CD4-positive, alpha-beta T cell (primary cell): ENCODE results near the gene HOXB7. TPM values are rescaled to one million over a fixed set of nuclear protein-coding genes. Genes with fewer than 3 reads are reported as not detected.

ENCODE experiments used
- ATAC-seq: fragments of 200-7000 bp; cut with Tn5 transposase; one replicate; pipeline ENCODE4 v1.10.0; 2022; ENCODE audit warnings: mild to moderate bottlenecking; ENCODE audit not compliant: poor library complexity
- CTCF ChIA-PET: fragments of 350-600 bp; sonication (Branson Sonifier 250); formaldehyde crosslinking; loops from one replicate; lab custom pipeline; 2021; ENCODE audit warnings: antibody characterized with exemption, inconsistent platforms; lab: Charles Lee
- POLR2A ChIA-PET: fragments of 350-600 bp; sonication (Branson Sonifier 250); formaldehyde crosslinking; loops from one replicate; lab custom pipeline; 2021; ENCODE audit warnings: antibody characterized with exemption, inconsistent platforms; lab: Charles Lee
- DNase-seq, 14 experiments: peaks; one replicate each; pipeline ENCODE4 v3.0.0-alpha.2; 2013 to 2020; ENCODE audit warnings: mixed read lengths in 2 of 14
- H3K27ac ChIP-seq, 2 donors: one replicate each; pipeline versions ENCODE4 v1.5.1 to v1.7.0; 2013; ENCODE audit warnings: low read length in 2 of 2, low read depth in 1 of 2, mild to moderate bottlenecking in 1 of 2
- H3K27me3 ChIP-seq, 2 experiments: 1 replicate in 1 of 2; 2 replicates in 1 of 2; pipeline versions ENCODE4 v1.6.1 to v1.7.0; 2013; ENCODE audit warnings: low read length in 2 of 2, control low read depth in 1 of 2, mild to moderate bottlenecking in 1 of 2, moderate library complexity in 1 of 2; ENCODE audit not compliant: insufficient read depth in 2 of 2, control insufficient read depth in 1 of 2
- H3K36me3 ChIP-seq: one replicate; pipeline ENCODE4 v1.6.1; 2013; ENCODE audit warnings: low read length, control low read depth; ENCODE audit not compliant: insufficient read depth
- H3K4me1 ChIP-seq: one replicate; pipeline ENCODE4 v1.6.1; 2013; ENCODE audit warnings: low read length, control low read depth; ENCODE audit not compliant: insufficient read depth
- H3K4me3 ChIP-seq: one replicate; pipeline ENCODE4 v1.5.1; 2013; ENCODE audit warnings: mild to moderate bottlenecking, low read length, moderate library complexity
- H3K9me3 ChIP-seq, 2 experiments: 1 replicate in 1 of 2; 2 replicates in 1 of 2; pipeline versions ENCODE4 v1.6.1 to v1.7.0; 2013; ENCODE audit warnings: low read length in 2 of 2, mild to moderate bottlenecking in 2 of 2, control low read depth in 1 of 2, moderate library complexity in 1 of 2; ENCODE audit not compliant: control insufficient read depth in 1 of 2, insufficient read depth in 1 of 2
- H3K27ac Mint-ChIP-seq: one replicate; pipeline ENCODE4 v1.8.0; 2020; ENCODE audit warnings: mixed read lengths
- H3K27me3 Mint-ChIP-seq: one replicate; pipeline ENCODE4 v1.8.0; 2021; ENCODE audit warnings: mixed read lengths
- H3K36me3 Mint-ChIP-seq: one replicate; pipeline ENCODE4 v1.8.0; 2021; ENCODE audit warnings: low read depth, mixed read lengths
- H3K4me1 Mint-ChIP-seq: one replicate; pipeline ENCODE4 v1.8.0; 2021; ENCODE audit warnings: low read depth, mixed read lengths
- H3K4me3 Mint-ChIP-seq: one replicate; pipeline ENCODE4 v1.8.0; 2020; ENCODE audit warnings: mild to moderate bottlenecking, mixed read lengths
- H3K9me3 Mint-ChIP-seq: one replicate; pipeline ENCODE4 v1.8.0; 2020; ENCODE audit warnings: mixed read lengths
- intact Hi-C, 2 experiments: fragments of 100-400 bp; cut with DNase I in 1 of 2; cut with micrococcal nuclease in 1 of 2; formaldehyde crosslinking; loops; one replicate each; pipeline versions ENCODE4 v1.15.1 to v1.9.0; 2023 to 2025; cut with DNase I, micrococcal nuclease
- total RNA-seq, 174 experiments: library from RNA in 2 of 174; stranded (reverse) in 2 of 174; gene quantifications; one replicate each; pipeline ENCODE4 v1.2.3 and lab custom pipeline; 2021 to 2026
- TF ChIP-seq, protein P1 (sequence below): fragments of 200-600 bp; IDR thresholded peaks from one replicate; pipeline ENCODE4 v1.8.0; 2022; ENCODE audit warnings: antibody characterized with exemption, mild to moderate bottlenecking

Gene HOXB7
- total RNA-seq, 2 experiments from 2014 or later, result not detected

DNA sequence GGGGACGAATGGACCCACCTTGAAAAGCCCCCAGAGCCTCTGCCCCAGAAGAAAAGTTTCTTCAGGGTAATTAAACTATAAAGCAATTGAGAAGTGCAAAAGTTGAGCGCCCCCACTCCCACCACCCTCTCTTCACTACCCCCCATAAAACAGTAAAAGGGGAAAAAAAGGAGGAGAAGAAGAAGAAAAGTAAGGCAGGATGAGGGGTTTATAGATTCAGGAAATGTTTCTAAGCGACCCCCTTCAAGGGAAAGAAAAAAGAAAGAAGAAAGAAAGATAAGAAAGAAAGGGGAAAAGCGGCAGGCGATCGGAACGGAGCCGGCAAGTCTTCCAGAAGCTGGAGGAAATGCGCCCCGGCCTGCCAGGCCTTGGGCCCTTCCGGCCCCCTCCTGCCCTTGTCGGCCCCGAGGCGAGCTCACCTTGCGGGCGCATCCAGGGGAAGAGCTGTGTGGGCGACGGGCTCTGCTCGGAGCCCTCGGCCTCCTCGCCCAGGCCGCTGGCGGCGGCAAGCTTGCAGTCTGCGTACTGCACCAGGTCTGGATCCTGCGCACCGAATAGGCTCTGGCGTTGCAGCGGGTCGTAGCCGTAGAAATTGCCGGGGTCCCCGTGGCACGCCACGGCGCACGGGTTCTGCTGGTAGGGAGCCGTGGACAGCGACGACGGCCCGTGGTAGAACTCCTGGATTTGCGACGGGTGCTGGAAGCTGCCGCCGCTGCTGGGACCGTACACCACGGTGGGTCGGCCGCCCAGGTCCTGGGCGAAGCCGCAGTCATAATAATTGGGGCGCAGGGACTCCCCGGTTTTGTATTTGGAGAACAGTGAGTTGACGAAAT is 3.3 kb upstream of the HOXB7 start:
- DNase-seq (peak in 4 of 14 experiments; percentile 29 to 68 (median 54)), ATAC-seq (peak; percentile 27)
- intact Hi-C loops, result loop anchor here in 1 of 2 experiments (5.0 to 10.0 kb wide), 2 partner anchors 277 to 769 kb away; partner anchors contain the start of gene SCRN2
- CTCF ChIA-PET, result interaction anchor here (1.2 to 2.7 kb wide), 4 partner anchors 10 to 21 kb away, joined by 3 to 19 read pairs (median 4); partner anchors contain the start of gene HOXB5
- Mint-ChIP-seq H3K27me3 (peaks cover 94% of the 10 kb centered on the region), H3K9me3 (no peaks in the 10 kb centered on the region), H3K4me3 (peak overlapping the region; percentile 82), H3K4me1 (peaks cover 71% of the 10 kb centered on the region), H3K36me3 (no peaks in the 10 kb centered on the region), H3K27ac (peak overlapping the region; percentile 36)
- H3K4me3 ChIP-seq, result peak overlapping the region; percentile 10
- H3K27ac ChIP-seq, result no peak overlapping the region
- H3K4me1 ChIP-seq, result peaks cover 74% of the 10 kb centered on the region
- H3K9me3 ChIP-seq, result peaks cover 0 to 21% of the 10 kb centered on the region in 2 experiments
- no peaks in the 10 kb centered on the region for H3K36me3 ChIP-seq
- peaks cover 88 to 95% of the 10 kb centered on the region in 2 experiments for H3K27me3 ChIP-seq
- TF ChIP-seq, protein P1, sequence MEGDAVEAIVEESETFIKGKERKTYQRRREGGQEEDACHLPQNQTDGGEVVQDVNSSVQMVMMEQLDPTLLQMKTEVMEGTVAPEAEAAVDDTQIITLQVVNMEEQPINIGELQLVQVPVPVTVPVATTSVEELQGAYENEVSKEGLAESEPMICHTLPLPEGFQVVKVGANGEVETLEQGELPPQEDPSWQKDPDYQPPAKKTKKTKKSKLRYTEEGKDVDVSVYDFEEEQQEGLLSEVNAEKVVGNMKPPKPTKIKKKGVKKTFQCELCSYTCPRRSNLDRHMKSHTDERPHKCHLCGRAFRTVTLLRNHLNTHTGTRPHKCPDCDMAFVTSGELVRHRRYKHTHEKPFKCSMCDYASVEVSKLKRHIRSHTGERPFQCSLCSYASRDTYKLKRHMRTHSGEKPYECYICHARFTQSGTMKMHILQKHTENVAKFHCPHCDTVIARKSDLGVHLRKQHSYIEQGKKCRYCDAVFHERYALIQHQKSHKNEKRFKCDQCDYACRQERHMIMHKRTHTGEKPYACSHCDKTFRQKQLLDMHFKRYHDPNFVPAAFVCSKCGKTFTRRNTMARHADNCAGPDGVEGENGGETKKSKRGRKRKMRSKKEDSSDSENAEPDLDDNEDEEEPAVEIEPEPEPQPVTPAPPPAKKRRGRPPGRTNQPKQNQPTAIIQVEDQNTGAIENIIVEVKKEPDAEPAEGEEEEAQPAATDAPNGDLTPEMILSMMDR, result no peak
- POLR2A ChIA-PET, result interaction anchor here (0.8 to 2.3 kb wide), 5 partner anchors 11 to 567 kb away, joined by 3 to 10 read pairs (median 3); partner anchors contain the start of gene HOXB9

DNA sequence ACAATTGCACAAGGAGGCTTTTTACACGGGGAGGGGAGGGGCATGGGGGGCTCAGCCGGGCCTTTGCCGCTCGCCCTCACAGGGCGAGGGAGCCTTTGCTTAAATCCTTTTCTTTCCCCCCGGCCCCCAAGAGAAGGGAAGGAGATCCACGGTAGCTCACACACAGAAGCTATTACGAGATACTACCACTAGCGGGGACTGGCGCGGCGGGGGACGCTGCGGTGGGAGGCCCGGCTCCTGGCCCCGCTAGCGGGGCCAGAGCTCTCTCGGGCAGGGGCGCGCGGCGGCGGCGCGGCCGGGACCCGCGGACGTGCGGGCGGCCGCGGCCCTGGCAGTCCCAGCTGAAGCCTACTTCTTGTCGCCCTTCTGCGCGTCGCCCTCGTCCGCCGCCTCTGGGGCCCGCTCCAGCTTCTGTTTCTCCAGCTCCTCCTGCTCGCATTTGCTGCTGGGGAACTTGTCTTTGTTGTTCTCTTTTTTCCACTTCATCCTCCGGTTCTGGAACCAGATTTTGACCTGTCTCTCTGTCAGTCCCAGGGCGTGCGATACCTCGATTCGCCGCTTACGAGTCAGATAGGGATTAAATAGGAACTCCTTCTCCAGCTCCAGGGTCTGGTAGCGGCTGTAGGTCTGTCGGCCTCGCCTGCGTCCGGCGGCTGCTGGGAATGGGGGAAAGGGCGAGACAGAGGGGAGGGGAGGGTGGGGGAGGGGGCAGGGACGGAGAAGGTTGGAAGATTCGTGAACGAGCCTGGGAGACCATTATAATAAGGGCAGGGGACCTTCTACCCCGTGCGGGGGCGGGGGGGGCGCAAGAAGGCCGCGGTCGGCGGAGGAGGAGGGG is 2.3 kb upstream of the HOXB7 start:
- H3K9me3 Mint-ChIP-seq, result no peaks in the 10 kb centered on the region
- CTCF ChIA-PET, result interaction anchor here (0.6 to 2.7 kb wide), 12 partner anchors 9 to 601 kb away, joined by 3 to 19 read pairs (median 3); partner anchors contain the start of genes HOXB5 and HOXB9
- Histone ChIP-seq H3K4me1 (peaks cover 64% of the 10 kb centered on the region), H3K36me3 (no peaks in the 10 kb centered on the region), H3K27me3 (peaks cover 88 to 92% of the 10 kb centered on the region in 2 experiments), H3K4me3 (peak overlapping the region; percentile 71), H3K27ac (no peak overlapping the region), H3K9me3 (peaks cover 0 to 19% of the 10 kb centered on the region in 2 experiments)
- H3K36me3 Mint-ChIP-seq, result no peaks in the 10 kb centered on the region
- peaks cover 63% of the 10 kb centered on the region for H3K4me1 Mint-ChIP-seq
- POLR2A ChIA-PET, result interaction anchor here (0.8 to 1.2 kb wide), 3 partner anchors 172 to 505 kb away, joined by 3 to 4 read pairs (median 3); partner anchors contain the start of gene SNX11
- DNase-seq (peak in 6 of 14 experiments; percentile 34 to 76 (median 58)), ATAC-seq (peak; percentile 77)
- H3K27ac Mint-ChIP-seq, result peak overlapping the region; percentile 12
- TF ChIP-seq, protein P1, result no peak
- peak overlapping the region; percentile 87 for H3K4me3 Mint-ChIP-seq
- peaks cover 93% of the 10 kb centered on the region for H3K27me3 Mint-ChIP-seq
- intact Hi-C loops, result loop anchor here in 1 of 2 experiments (5.0 to 10.0 kb wide), 2 partner anchors 276 to 768 kb away; partner anchors contain the start of gene SCRN2
